Stomach (tissue), 9 donors: ENCODE data around the gene TTYH3. TPM values are rescaled to one million over a fixed set of nuclear protein-coding genes. Genes with fewer than 3 reads are reported as not detected.
A peak's percentile ranks its signal among the peaks of the same experiment; 100 is the strongest.

Experiments used
- DNase-seq, 2 donors: peaks; one replicate each; pipeline versions ENCODE4 v3.0.0 to v3.0.0-alpha.2; 2013 to 2019
- H3K27ac ChIP-seq, 5 donors: fragments of 200-600 bp in 4 of 5; sonication (generic) in 4 of 5; one replicate each; pipeline ENCODE4 v1.5.1; 2013 to 2019; ENCODE audit warnings: mild to moderate bottlenecking in 1 of 5, moderate library complexity in 1 of 5
- H3K27me3 ChIP-seq, 3 donors: fragments of 200-600 bp; sonication (generic); one replicate each; pipeline ENCODE4 v1.5.1; 2017 to 2019; ENCODE audit warnings: mixed run types in 1 of 3
- H3K36me3 ChIP-seq, 4 donors: fragments of 200-600 bp; sonication (generic); 1 replicate in 3 of 4; 2 replicates in 1 of 4; pipeline ENCODE4 v1.5.1; 2016 to 2019
- H3K4me1 ChIP-seq, 4 donors: fragments of 200-600 bp; sonication (generic); one replicate each; pipeline ENCODE4 v1.5.1; 2016 to 2019
- H3K4me3 ChIP-seq, 4 donors: fragments of 200-600 bp; sonication (generic) in 3 of 4; one replicate each; pipeline ENCODE4 v1.5.1; 2016 to 2019; ENCODE audit warnings: mild to moderate bottlenecking in 1 of 4
- H3K9me3 ChIP-seq, 4 donors: fragments of 200-600 bp; sonication (generic); one replicate each; pipeline ENCODE4 v1.5.1; 2016 to 2019
- EP300 ChIP-seq: sonication (generic); formaldehyde crosslinking; IDR thresholded peaks from one replicate; pipeline ENCODE4 v1.6.1; 2017; ENCODE audit warnings: antibody characterized with exemption
- POLR2A ChIP-seq, 4 donors: fragments of 450-650 bp; IDR thresholded peaks; one replicate each; pipeline ENCODE4 v1.6.1; 2016; ENCODE audit warnings: antibody characterized with exemption in 4 of 4, control low read depth in 2 of 4, mild to moderate bottlenecking in 1 of 4, moderate library complexity in 1 of 4
- POLR2AphosphoS5 ChIP-seq, 3 donors: sonication (generic); formaldehyde crosslinking; IDR thresholded peaks; one replicate each; pipeline ENCODE4 v1.6.1; 2016; ENCODE audit warnings: antibody characterized with exemption in 3 of 3
- WGBS, 5 donors: extraction: QIAGEN DNeasy Blood & Tissue Kit in 3 of 5; methylation state at CpG; one replicate each; pipeline versions ENCODE4 v1.1.5 to v1.1.7; 2013 to 2018; 5-methylcytosine and 5-hydroxymethylcytosine counted together
- intact Hi-C: fragments of 100-400 bp; cut with DNase I; formaldehyde crosslinking; loops from one replicate; pipeline ENCODE4 v1.15.1; 2023; ENCODE audit warnings: low total_unique reads
- polyA plus RNA-seq, 3 donors: library from polyadenylated mRNA; stranded (reverse); fragments of 200-250 nt; gene quantifications; one replicate each; pipeline ENCODE4 v1.2.3, GENCODE V29; 2013
- total RNA-seq, 5 donors: library from RNA; depleted of rRNA; stranded (reverse); fragments of >200 nt; gene quantifications; one replicate each; pipeline versions ENCODE4 v1.1.0 to v1.2.3, GENCODE V29; 2014 to 2016
- TF ChIP-seq, protein P1 (sequence below), 7 experiments: fragments of 450-650 bp in 4 of 7; fragments of 200-600 bp in 3 of 7; sonication (generic) in 3 of 7; IDR thresholded peaks; one replicate each; pipeline ENCODE4 v1.5.1; 2016 to 2019; ENCODE audit warnings: antibody characterized with exemption in 7 of 7, control low read depth in 2 of 7, mild to moderate bottlenecking in 1 of 7
- donor health status: healthy with polysubstance abuse.
- donor health status: Bipolar disorder and iron deficiency.
- donor health status: healthy.

Gene TTYH3
- total and polyA plus RNA-seq, 8 donors, result 4.1 to 79.1 (median 16.2) TPM

DNA sequence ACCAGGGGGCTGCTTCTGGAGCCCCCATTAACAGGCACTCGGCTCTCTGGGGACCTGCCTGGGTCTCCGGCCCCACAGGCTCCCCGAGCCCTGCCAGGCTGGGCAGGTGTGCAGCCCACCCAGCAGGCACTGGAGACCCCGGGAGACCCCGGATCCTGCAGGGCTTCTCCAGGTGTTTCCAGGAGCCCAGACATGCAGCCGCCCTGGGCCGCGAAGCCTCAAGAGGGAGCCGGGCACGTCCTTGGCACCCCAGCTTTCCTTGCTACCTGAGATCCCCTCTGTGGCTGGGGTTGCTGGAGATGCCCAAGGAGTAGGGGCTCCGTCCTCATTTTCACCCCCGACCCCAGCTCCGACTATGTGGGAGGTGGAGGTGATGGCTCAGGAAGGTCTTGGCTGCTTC lies 48.5 kb downstream of the TTYH3 start:
- Histone ChIP-seq H3K36me3 (no peaks in the 10 kb centered on the region), H3K27ac (no peak overlapping the region), H3K4me1 (peaks cover 0 to 12% (median 7%) of the 10 kb centered on the region in 4 donors), H3K4me3 (no peak overlapping the region), H3K27me3 (peaks cover 0 to 61% (median 12%) of the 10 kb centered on the region in 3 donors), H3K9me3 (peaks cover 0 to 3% (median 2%) of the 10 kb centered on the region in 4 donors)
- intact Hi-C loops, result loop anchor here (10.0 kb wide), 1 partner anchor 205 kb away; the partner anchor contains the start of gene GRIFIN
- no peak for TF ChIP-seq POLR2A (IDR thresholded peaks at IDR 0.05)
- no peak for TF ChIP-seq EP300
- TF ChIP-seq, protein P1, sequence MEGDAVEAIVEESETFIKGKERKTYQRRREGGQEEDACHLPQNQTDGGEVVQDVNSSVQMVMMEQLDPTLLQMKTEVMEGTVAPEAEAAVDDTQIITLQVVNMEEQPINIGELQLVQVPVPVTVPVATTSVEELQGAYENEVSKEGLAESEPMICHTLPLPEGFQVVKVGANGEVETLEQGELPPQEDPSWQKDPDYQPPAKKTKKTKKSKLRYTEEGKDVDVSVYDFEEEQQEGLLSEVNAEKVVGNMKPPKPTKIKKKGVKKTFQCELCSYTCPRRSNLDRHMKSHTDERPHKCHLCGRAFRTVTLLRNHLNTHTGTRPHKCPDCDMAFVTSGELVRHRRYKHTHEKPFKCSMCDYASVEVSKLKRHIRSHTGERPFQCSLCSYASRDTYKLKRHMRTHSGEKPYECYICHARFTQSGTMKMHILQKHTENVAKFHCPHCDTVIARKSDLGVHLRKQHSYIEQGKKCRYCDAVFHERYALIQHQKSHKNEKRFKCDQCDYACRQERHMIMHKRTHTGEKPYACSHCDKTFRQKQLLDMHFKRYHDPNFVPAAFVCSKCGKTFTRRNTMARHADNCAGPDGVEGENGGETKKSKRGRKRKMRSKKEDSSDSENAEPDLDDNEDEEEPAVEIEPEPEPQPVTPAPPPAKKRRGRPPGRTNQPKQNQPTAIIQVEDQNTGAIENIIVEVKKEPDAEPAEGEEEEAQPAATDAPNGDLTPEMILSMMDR (IDR thresholded peaks at IDR 0.05), result no peak
- TF ChIP-seq POLR2AphosphoS5 (IDR thresholded peaks at IDR 0.05), result no peak
- WGBS, 5 donors, result 82 to 89% (median 83%) methylated on average over 12 to 13 of the region's 13 CpGs
- no peak for DNase-seq

DNA sequence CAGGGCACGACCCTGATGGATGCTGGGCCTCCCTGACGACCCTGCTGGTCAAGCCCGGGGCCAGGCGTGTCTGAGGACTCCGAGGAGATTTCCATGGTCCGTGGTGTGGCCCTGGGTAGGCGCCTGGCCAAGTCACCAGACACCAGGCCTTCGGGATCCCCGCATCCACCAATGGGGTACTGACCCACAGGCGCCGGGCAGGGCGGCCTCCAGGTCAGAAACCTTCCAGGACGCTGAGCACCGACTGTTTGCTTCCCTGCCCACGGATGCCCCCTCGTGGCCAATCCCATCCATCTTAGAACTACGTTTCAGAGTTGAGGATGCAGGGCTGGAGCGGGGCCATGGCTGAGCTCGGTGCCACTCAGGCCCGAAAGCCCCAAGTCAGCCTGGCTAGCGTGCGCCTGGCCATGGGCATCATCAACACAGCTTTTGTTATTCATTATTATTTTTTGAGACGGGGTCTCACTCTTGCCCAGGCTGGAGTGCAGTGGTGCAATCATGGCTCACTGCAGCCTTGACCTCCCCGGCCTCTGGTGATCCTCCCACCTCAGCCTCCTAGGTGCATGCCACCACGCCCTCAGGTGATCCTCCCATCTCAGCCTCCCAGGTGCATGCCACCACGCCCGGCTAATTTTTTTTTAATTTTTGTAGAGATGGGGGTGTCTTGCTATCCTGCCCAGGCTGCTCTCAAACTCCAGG lies 49.2 kb downstream of the TTYH3 start:
- DNase-seq, result peak; percentile 87 to 89
- H3K9me3 ChIP-seq, result no peaks in the 10 kb centered on the region
- no peaks in the 10 kb centered on the region for H3K36me3 ChIP-seq
- peaks cover 0 to 12% (median 7%) of the 10 kb centered on the region in 4 donors for H3K4me1 ChIP-seq
- no peak overlapping the region for H3K27ac ChIP-seq
- intact Hi-C loops, result loop anchor here (10.0 kb wide), 1 partner anchor 206 kb away; the partner anchor contains the start of gene GRIFIN
- peaks cover 0 to 68% (median 13%) of the 10 kb centered on the region in 3 donors for H3K27me3 ChIP-seq
- 30 to 39% (median 32%) methylated on average over 13 to 27 of the region's 27 CpGs for WGBS, 5 donors
- TF ChIP-seq POLR2AphosphoS5 (IDR thresholded peaks at IDR 0.05) (peak in 1 of 3 donors; percentile 49), EP300 (no peak), POLR2A (IDR thresholded peaks at IDR 0.05) (no peak)
- TF ChIP-seq, protein P1 (IDR thresholded peaks at IDR 0.05), result peak in 5 of 7 experiments; percentile 40 to 71 (median 69)
- no peak overlapping the region for H3K4me3 ChIP-seq

GRCh38 chr7:2681929-2682799 lies 50.4 kb downstream of the TTYH3 start:
- Histone ChIP-seq H3K27ac (no peak overlapping the region), H3K36me3 (no peaks in the 10 kb centered on the region), H3K4me1 (peaks cover under 1 to 14% (median 8%) of the 10 kb centered on the region in 4 donors), H3K27me3 (peaks cover 0 to 80% (median 22%) of the 10 kb centered on the region in 3 donors), H3K9me3 (no peaks in the 10 kb centered on the region), H3K4me3 (no peak overlapping the region)
- intact Hi-C loops, result loop anchor here (10.0 kb wide), 1 partner anchor 207 kb away; the partner anchor contains the start of gene GRIFIN
- 81 to 88% (median 85%) methylated on average over 8 to 27 of the region's 27 CpGs for WGBS, 5 donors
- TF ChIP-seq, protein P1 (IDR thresholded peaks at IDR 0.05), result no peak
- no peak for TF ChIP-seq EP300
- no peak for TF ChIP-seq POLR2AphosphoS5 (IDR thresholded peaks at IDR 0.05)
- DNase-seq, result no peak

DNA sequence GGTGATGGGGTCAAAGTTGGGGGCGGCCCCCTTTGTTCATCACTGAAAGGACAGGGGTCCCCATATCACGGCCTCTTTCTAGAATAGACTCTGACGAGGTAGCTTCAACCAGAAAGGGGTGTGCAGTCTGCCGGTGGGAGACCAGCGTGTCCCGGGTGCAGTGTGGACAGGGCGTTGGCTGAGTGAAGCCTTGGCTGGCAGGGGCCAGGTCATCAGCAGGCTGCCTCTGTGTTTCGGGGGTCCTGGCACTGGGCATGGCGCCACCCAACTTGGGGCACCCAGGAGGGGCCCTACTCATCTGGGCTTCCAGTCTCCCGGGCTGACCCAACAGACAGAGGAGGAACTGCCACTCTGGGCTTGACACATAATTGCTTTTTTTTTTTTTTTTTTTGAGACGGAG lies 52.7 kb downstream of the TTYH3 start:
- no peak overlapping the region for H3K27ac ChIP-seq
- DNase-seq, result no peak
- intact Hi-C loops, result loop anchor here (10.0 kb wide), 1 partner anchor 210 kb away; the partner anchor contains the start of gene GRIFIN
- H3K9me3 ChIP-seq, result no peaks in the 10 kb centered on the region
- H3K36me3 ChIP-seq, result no peaks in the 10 kb centered on the region
- TF ChIP-seq, protein P1 (IDR thresholded peaks at IDR 0.05), result no peak
- no peak for TF ChIP-seq EP300
- TF ChIP-seq POLR2A (IDR thresholded peaks at IDR 0.05), result no peak
- TF ChIP-seq POLR2AphosphoS5 (IDR thresholded peaks at IDR 0.05), result no peak
- no peak overlapping the region for H3K4me3 ChIP-seq
- peaks cover 15 to 98% (median 45%) of the 10 kb centered on the region in 3 donors for H3K27me3 ChIP-seq
- peaks cover 14 to 34% (median 28%) of the 10 kb centered on the region in 4 donors for H3K4me1 ChIP-seq
- 76 to 94% (median 93%) methylated on average over 10 to 11 of the region's 11 CpGs for WGBS, 5 donors
